HG03064 (cell line): ENCODE results near the gene FRAS1.
"Not testable (repeated sequence)": the region's sequence is repeated elsewhere in the genome, so short reads cannot be mapped to it uniquely, and the experiment has no call there.

ENCODE experiments used
- ATAC-seq: cut with Tn5 transposase; IDR thresholded peaks from one replicate; pipeline ENCODE4 v1.9.1; 2021; ENCODE audit warnings: low read depth; ENCODE audit not compliant: unreplicated experiment

Gene FRAS1

DNA sequence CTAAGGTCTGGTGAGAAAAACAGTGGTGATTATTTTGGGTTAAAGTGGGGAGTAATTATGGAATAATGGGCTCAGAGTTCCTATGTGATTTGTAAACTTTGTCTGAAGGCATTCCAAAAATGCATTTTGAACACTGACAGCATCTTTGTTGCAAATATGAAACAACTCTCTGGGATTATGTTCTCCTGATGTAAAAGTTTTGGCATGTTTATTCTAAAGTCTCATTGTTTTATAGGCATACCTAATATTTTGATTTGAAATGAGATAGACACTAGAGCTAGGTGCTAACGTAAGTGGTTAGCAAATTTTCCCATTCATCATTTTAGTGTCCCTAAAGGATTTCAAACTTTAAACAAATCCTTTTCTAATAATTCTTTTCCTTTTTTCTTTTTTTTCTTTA is 353.6 kb downstream of the FRAS1 start:
- no peak for ATAC-seq

DNA sequence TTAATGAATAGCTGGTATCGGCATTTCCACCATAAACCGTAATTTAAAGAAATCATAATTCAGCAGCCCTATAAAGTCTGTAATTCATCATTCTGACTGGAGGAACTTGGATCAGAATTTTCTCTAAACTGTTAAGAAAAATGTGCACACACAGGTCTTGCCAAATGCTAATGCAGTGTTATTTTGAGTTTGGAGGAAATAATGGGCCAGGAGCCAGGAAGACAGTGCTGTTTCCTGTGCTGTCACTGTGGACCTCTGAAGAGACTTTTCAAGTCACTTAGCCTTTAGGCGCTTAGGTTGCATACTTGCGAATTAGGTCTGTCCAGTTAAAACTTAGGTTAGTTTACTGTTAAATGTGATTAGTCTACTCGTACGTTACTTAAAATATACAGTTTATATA is 357.0 kb downstream of the FRAS1 start:
- ATAC-seq = no peak

DNA sequence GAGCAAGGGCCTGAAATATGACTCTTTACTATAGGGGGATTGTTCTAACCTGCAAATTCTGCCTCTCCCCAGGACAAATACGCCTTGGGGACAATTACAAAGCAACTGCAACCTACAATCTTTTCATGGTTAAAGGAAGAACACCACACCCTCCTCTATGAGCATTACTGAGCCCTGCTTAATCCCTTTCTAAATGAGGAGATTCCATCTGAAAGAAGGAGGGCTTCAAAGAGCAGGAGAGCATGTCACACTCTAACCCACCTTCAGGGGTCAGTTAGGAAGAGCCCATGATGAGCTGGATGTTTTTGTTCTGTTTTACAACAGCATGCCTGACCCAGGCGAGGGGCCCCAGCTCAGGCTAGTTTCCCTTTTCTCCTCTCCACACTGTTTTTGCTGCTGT is 360.5 kb downstream of the FRAS1 start:
- ATAC-seq = no peak

DNA sequence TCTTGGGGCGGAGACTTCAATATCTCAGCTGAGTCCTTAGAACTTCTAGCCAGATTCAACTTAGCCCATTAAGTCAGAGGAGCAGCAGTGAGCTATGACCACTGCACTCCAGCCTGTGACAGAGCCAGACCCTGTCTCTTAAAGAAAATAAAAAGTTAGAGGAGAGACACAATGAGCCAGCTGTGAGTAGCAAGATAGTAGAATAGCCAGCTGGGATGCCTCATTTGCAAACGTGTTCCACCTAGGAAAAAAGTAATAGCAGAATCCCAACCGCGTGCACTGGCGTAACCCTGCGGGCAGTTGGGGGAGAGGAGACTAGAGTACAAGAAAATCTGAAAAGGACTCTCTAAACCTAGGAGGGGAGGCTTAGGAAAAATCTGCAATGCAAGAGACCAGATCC is 361.3 kb downstream of the FRAS1 start:
- ATAC-seq = no peak

DNA sequence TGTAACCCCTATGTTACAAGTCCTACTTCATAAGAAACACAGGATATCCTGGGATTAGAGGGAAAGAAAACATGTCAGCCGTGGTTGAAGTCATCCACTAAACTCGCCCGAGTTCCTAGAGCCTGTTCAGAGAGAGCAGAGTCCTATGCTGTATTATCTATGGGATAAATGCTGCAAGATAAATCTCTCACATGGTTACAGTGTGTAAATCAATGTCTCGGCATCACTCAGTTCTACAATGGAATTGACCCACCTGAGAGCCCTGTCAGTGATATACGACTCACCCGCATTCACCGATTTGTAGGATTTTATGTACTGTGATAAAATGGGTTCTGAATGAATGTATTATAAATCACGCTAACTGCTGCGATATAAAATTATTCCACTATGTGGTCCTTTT is 366.7 kb downstream of the FRAS1 start:
- ATAC-seq = no peak

DNA sequence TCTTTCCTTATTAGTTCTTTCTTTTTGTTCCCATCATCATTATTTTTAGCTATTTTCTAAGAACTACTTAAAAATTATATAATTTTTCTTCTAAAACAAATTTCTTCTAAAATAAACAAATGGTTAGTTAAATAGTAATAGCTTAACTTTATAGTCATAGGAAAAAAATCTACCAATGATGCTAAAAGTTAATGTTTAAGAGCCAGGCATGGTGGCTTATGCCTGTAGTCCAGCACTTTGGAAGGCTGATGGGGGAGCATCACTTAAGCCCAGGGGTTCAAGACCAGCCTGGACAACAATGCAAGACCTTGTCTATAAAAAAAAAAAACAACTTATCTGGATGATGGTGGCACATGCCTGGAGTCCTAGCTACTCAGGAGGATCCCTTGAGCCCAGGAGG is 367.3 kb downstream of the FRAS1 start:
- ATAC-seq = no peak

DNA sequence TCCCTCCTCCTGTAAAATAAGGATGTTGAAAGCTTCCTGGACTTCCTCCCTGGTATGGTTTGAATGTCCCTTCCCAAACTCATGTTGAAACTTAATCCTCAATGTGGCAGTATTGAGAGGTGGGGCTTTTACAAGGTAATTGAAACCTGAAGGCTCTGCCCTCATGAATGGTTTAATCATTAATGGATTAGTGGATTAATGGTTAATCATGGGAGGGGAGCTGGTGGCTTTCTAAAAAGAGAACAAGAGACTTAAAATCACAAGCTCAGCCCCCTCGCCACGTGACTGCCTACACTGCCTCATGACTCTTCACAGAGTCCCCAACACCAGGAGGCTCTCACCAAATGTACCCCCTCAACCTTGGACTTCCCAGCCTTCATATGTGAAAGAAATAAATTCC is 369.8 kb downstream of the FRAS1 start:
- no peak for ATAC-seq

DNA sequence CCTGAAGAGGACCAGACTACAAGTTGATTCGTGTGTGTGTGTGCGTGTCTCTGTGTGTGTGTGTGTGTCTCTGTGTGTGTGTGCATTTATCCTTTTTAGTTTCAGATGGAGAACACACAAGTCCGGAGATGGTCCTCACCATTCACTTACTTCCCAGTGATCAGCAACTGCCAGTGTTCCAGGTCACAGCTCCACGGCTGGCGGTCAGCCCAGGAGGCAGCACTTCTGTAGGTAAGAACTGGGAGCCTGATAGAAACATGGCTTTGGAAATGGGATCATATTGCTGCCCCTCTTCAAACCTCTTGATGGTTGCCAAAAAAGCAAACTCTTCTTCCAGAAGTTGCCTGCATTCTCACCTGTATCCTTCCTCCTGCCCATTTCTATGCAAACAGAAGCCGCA is 371.9 kb downstream of the FRAS1 start:
- no peak for ATAC-seq

DNA sequence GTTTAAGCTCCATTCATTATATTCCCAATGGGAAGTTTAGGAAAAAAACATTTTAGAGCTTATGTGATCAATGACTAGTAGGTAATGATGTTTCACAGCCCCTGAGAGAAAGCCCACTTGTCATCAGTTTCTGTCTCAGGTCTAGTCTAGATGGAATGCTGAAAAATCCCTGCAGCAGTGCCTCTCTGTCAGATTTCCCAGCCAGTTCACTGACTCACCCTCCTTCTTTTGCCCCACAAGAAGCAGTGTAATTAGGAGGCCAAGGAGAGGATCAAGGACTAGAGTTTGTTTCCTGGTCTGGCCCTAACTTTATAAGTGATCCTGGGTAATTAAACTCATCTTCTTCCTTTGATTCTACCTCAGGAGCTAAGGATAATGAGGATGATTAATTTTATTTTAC is 375.8 kb downstream of the FRAS1 start:
- no peak for ATAC-seq

DNA sequence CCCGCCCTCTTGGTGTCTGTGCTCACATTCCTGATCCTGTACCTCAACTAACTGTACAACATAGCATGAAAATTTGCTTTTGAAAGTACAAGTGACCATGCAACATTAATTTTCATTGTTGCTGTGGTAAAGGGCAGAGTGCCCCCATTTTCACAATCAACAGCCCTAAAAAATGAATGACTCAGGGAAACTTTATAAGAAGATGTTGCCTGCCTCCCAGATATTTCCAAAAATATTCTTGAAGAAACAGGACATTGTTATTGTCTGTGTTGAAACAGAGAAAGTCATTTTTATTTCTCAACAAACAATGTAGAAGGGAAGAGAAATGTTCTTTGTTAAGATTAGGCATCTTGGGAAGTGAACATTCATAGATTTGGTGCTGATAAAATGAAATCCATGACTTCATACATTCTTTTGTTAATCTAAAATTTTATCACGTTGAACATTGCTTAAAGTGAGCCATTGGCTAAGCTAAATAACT is 380.5 kb downstream of the FRAS1 start:
- ATAC-seq = no peak

DNA sequence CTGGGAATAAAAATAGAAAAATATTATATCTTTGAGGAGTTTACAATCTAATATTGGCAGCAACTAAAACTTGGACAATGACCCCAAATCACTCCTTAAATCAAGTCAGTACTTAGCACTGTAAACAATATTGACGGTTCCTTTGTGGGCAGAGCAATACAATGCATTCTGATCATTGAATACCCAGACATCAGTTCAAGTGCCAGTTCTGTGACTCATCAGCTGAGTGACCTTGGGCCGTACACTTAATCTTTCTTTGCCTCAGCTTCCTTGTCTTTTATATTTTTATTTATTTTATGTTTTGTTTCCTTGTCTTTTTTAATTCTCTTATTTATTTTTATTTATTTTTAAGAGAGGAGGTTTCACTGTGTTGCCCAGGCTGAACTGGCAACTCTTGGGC is 382.2 kb downstream of the FRAS1 start:
- ATAC-seq = no peak

DNA sequence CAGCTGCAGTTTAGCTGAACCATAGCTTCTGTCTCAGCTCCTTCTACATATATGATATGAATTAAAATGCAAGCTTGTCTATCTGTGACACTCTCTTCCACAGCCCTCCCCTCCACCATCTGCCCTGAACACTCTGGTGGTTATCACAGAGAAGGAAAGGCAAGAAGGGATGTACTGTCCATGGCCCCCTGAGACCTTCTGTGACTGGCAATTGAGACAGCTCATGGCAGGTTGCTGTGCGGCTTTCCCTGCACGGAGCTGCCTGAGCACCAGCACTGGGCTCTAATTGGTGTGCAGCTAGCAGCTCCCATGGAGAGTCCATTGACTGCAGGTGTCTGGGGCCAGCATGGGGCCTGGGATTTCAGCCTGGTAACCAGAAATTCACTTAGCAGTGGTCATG is 384.6 kb downstream of the FRAS1 start:
- no peak for ATAC-seq

DNA sequence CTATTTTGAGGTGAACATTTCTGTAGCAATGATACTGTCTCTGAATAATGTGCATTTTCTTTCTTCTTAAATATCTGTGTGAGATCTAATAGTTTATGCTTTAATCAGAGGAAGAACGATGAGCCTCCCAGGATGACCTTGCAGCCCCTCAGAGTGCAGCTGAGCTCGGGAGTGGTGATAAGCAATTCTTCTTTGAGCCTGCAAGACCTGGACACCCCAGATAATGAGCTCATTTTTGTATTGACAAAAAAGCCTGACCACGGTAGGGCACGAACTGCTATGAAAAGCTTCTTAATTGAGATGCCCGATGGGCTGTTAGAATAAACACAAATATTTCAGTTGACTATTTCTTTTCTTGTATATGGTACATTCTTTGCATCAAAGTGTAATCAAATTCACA is 389.5 kb downstream of the FRAS1 start:
- no peak for ATAC-seq

DNA sequence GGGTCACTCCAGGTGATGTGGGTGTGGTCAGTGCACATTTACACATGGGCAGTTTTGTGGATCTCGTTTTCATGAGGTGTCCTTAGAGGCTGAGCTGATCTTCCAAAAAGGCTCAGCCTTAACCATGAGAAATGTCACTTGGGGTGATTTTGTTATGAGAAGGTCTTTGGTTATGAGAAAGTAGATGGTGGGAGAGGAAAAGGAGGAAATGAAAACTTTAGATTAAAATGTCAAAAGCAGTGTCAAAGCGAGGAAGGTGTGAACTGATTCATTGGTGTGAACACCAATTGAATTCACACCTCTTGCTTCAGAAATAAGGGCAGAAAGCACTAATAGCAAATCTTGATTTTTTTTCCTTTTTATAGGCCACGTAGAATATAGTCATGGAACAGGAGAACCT is 394.3 kb downstream of the FRAS1 start:
- ATAC-seq = no peak

DNA sequence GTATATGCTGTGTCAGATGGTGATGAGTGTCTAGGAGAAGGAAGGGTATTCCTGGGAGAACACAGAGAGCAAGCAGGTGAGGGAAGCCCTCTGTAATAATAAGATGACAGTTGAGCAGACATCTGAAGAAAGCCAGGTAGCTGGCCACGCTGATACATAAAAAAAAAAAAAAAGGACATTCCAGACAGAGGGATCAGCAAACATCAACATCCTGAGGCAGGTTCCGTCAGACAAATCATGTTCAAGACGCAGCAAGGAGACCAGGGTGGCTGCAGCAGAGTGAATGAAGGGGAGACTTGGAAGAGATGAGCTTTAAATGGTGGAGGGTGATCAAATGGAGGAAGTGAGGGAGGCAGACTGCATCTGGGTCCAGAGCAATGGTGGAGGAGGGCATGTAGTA is 396.9 kb downstream of the FRAS1 start:
- ATAC-seq = no peak

DNA sequence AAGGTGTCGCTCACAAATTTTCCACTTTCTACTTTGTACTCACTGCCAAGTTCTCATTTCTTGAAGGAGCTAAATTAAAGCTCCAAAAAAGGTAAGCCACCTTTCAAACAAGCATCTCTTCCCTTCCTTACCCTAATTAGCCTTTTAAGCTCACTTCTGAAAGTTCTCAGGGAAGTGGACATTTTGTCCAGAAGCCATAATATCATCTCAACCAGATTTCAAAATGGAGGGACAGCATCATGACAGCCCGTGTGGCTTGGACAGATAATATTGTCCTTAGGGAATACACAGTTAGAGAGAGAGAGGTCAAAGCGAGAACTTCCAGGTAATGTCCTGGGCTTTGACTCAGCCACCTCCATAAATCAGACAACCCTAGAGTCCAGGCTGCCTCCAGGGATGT is 400.6 kb downstream of the FRAS1 start:
- ATAC-seq = no peak

DNA sequence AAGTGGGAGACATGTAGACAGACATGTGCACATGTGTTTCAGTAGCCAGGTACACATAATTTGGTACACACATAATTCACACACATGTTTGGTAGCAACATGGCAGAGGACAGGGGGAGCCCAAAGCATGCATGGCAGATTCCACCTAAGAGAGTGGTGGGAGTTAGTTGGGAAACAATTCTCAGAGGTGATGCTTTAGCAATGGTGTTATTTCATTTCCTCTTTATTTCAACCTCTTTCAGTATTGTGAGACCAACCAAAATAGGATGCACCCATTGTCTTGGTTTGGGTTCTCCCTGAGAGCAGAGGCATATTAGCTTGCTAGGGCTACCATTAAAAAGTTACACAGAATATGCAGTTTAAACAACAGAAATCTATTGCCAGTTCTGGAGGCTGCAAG is 402.2 kb downstream of the FRAS1 start:
- no peak for ATAC-seq

DNA sequence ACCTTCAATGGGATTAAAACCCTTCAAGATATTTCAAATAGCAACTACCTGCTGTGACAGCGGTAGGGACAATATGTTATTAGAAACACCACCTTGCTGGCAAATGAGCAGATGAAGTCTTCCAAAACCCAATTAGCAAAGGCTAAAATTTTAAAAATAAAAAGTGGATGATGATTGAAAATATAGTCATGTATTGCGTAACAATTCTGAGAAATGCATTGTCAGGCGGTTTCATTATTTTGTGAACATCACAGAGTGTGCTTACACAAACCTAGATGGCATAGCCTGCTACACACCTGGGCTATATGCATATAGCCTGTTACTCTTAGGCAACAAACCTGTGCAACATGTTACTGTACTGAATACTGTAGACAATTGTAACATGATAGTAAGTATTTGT is 403.2 kb downstream of the FRAS1 start:
- no peak for ATAC-seq

DNA sequence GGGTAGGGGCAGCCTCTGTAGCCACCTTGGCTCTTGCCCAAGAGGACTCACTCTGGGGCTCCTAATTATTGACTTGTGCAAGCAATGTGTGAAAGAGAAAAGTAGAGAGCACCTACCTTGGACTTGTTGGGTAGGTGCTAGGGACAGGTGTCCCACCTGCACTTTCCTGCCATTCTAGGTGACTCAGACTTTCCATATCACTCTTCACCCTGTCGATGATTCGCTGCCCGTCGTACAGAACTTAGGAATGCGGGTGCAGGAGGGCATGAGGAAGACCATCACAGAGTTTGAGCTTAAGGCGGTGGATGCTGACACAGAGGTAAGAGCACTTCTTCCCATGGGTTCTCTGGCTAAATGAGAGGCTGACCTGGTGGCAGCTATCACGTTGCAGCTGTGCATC is 407.1 kb downstream of the FRAS1 start:
- ATAC-seq = no peak

DNA sequence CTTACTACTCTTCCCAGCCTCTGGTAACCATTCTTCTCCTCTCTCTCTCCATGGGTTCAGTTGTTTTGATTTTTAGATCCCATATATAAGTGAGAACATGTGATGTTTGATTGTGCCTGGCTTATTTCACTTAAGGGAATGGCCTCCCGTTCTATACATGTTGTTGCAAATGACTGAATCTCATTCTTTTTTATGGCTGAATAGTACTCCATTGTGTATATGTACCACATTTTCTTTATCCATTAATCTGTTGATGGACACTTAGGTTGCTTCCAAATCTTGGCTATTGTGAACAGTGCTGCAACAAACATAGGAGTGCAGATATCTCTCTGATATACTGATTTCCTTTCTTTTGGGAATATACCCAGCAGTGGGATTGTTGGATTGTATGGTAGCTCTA is 410.1 kb downstream of the FRAS1 start:
- not testable (repeated sequence) for ATAC-seq

DNA sequence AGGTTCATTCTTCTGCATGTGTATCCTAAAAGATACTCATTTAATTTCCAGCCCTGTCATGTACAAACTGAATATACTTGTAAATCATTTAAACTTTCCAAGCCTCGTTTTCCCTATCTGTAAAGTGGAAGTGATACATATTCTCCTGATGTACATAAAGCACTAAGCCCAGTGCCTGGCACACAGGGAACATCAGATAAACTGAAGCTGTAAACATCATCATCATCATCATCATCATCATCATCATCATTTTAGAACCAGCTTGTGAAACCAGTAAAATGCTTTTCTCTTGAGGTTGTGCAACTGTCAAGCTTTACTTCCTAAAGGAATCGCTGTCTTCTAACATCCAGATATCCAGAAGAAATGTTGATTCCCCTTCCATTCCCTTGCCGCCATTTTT is 411.1 kb downstream of the FRAS1 start:
- ATAC-seq = no peak

DNA sequence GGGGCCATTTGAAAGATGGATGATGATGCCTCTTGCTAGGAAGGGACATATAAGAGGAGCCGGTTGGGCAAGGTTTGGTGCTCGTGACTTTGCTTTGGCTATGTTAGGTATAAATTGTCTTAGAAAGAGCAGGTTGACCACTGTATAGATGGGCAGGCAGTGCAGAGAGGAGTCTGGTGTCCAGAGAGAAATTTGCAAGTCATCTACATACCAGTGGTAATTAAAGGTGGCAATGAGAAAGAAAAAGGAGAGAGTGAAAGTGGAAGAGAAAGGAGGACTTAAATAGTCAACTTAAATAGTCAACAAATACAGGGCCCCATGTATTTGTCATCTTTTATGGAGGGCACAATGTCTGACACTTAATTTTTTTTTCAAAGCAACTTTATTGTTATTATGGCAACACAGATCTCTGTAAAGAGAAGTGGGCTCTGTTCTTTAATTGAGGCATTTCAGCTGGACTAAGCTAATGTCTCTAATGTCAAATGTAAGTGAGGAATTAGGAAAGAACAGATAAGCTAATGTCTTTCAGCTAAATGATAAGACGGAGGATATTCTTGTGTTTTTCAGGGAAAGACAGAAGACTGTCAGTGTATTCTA is 419.1 kb downstream of the FRAS1 start:
- ATAC-seq = no peak

DNA sequence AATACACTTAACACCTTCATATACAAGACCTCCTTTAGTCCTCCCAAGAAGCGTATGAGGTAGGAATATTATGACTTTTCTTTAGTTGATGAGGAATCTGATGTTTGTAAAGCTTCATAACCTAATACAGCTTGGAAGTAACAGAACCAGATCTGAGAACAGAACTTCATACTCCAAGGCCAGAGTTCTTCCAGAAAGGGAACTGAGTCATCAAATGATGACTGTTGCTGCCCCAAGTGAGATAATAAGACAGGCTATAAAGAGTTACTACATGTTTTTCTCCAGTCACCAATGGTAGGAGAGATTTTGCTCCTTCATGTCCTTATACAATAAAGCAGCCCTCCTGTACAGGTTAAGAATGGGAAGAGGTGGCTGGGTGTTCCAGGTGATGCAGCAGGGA is 420.2 kb downstream of the FRAS1 start:
- ATAC-seq = no peak
